GM18907 (cell line): ENCODE results near the gene UCP2.
"Not testable (repeated sequence)": the region's sequence is repeated elsewhere in the genome, so short reads cannot be mapped to it uniquely, and the experiment has no call there.

Source experiments
- ATAC-seq: cut with Tn5 transposase; IDR thresholded peaks from one replicate; pipeline ENCODE4 v1.9.1; 2021; ENCODE audit warnings: mild to moderate bottlenecking, moderate library complexity; ENCODE audit not compliant: unreplicated experiment

Gene UCP2

GRCh38 chr11:73946798-73947458 lies 35.7 kb downstream of the UCP2 start:
- ATAC-seq = no peak

GRCh38 chr11:73945396-73945795 lies 37.2 kb downstream of the UCP2 start:
- no peak for ATAC-seq

GRCh38 chr11:73944901-73945300 lies 37.7 kb downstream of the UCP2 start:
- ATAC-seq = no peak

GRCh38 chr11:73944085-73944484 lies 38.6 kb downstream of the UCP2 start:
- no peak for ATAC-seq

- ATAC-seq = no peak
Measured at GRCh38 chr11:73942010-73942409, 40.6 kb downstream of the UCP2 start.

- no peak for ATAC-seq
Measured at GRCh38 chr11:73940801-73941570, 41.7 kb downstream of the UCP2 start.

- no peak for ATAC-seq
Measured at GRCh38 chr11:73939096-73939495, 43.5 kb downstream of the UCP2 start.

- not testable (repeated sequence) for ATAC-seq
Measured at GRCh38 chr11:73936047-73936446, 46.6 kb downstream of the UCP2 start.

- no peak for ATAC-seq
Measured at GRCh38 chr11:73932781-73933180, 49.9 kb downstream of the UCP2 start.

- ATAC-seq = no peak
Measured at GRCh38 chr11:73931951-73932350, 50.7 kb downstream of the UCP2 start.

- ATAC-seq = no peak
Measured at GRCh38 chr11:73931039-73931645, 51.5 kb downstream of the UCP2 start.

- no peak for ATAC-seq
Measured at GRCh38 chr11:73929388-73929787, 53.3 kb downstream of the UCP2 start.
